Esophagus squamous epithelium (tissue), 4 donors: ENCODE measurements around the gene RAB43.

ENCODE experiments used
- POLR2A ChIP-seq, 4 donors: fragments of 450-650 bp; IDR thresholded peaks; one replicate each; pipeline ENCODE4 v1.6.1; 2017; ENCODE audit warnings: antibody characterized with exemption in 4 of 4, mild to moderate bottlenecking in 4 of 4, moderate library complexity in 3 of 4
- TF ChIP-seq, protein P1 (sequence below), 6 experiments: fragments of 450-650 bp in 4 of 6; fragments of 200-600 bp in 2 of 6; sonication (generic) in 2 of 6; IDR thresholded peaks; one replicate each; pipeline ENCODE4 v1.5.1; 2016 to 2019; ENCODE audit warnings: antibody characterized with exemption in 6 of 6, mild to moderate bottlenecking in 4 of 6, moderate library complexity in 4 of 6

DNA sequence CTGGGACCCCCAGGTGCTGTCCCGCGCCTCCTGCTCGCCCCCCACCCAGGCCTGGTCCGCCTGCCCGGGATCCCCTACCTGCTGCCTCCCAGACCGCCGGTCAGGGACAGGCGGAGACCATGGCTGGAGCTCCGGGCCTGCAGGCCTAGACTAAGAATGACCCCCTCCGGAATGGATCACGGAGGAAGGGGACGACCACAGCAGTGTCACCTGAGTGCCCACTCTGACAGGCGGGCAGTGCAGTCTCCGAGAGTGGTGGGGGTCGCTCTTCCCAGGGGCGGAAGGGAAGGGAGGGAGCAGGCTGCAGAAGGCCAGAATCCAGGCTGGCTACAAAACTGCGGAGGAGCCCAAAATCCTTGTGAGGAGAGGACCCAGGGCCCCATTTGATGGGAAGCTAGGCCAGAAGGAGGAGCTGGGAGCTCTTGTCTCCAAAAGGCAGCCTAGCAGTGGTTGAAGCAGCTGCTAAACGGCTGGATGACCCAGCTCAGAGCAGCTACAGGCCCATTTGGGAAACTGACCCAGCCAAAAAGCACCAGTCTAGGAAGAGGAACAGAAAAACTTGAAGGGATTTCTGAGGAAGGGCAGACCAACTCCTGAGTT lies 908 bp upstream of the RAB43 start:
- TF ChIP-seq, protein P1, sequence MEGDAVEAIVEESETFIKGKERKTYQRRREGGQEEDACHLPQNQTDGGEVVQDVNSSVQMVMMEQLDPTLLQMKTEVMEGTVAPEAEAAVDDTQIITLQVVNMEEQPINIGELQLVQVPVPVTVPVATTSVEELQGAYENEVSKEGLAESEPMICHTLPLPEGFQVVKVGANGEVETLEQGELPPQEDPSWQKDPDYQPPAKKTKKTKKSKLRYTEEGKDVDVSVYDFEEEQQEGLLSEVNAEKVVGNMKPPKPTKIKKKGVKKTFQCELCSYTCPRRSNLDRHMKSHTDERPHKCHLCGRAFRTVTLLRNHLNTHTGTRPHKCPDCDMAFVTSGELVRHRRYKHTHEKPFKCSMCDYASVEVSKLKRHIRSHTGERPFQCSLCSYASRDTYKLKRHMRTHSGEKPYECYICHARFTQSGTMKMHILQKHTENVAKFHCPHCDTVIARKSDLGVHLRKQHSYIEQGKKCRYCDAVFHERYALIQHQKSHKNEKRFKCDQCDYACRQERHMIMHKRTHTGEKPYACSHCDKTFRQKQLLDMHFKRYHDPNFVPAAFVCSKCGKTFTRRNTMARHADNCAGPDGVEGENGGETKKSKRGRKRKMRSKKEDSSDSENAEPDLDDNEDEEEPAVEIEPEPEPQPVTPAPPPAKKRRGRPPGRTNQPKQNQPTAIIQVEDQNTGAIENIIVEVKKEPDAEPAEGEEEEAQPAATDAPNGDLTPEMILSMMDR (IDR thresholded peaks at IDR 0.05): no peak
- TF ChIP-seq POLR2A (IDR thresholded peaks at IDR 0.05): no peak
